Adrenal gland (tissue), 12 donors: ENCODE results near the gene LAMC3. TPM values are rescaled to one million over a fixed set of nuclear protein-coding genes. Genes with fewer than 3 reads are reported as not detected.

Source experiments
- DNase-seq, 7 donors: peaks; one replicate each; pipeline ENCODE4 v3.0.0-alpha.2; 2019 to 2020
- H3K27ac ChIP-seq, 5 donors: fragments of 200-600 bp; sonication (generic) in 4 of 5; 1 replicate in 3 of 5; 2 replicates in 2 of 5; pipeline versions ENCODE4 v1.5.1 to v1.8.0; 2016 to 2020; ENCODE audit warnings: mild to moderate bottlenecking in 1 of 5
- H3K27me3 ChIP-seq: fragments of 200-600 bp; 2 replicates; pipeline ENCODE4 v1.8.0; 2021
- H3K36me3 ChIP-seq, 2 donors: fragments of 200-600 bp; replicated peaks in 1 of 2; 1 replicate in 1 of 2; 2 replicates in 1 of 2; pipeline versions ENCODE4 v1.5.1 to v1.8.0; 2018 to 2022
- H3K4me1 ChIP-seq, 2 donors: fragments of 200-600 bp; replicated peaks in 1 of 2; 1 replicate in 1 of 2; 2 replicates in 1 of 2; pipeline versions ENCODE4 v1.5.1 to v1.8.0; 2018 to 2021
- H3K4me3 ChIP-seq, 4 donors: fragments of 200-600 bp; sonication (generic) in 3 of 4; one replicate each; pipeline ENCODE4 v1.5.1; 2016 to 2018
- H3K9me3 ChIP-seq, 3 donors: fragments of 200-600 bp; sonication (generic) in 1 of 3; replicated peaks in 1 of 3; 1 replicate in 2 of 3; 2 replicates in 1 of 3; pipeline versions ENCODE4 v1.5.1 to v1.8.0; 2016 to 2021
- CTCF ChIP-seq, 6 experiments: fragments of 450-650 bp in 4 of 6; fragments of 200-600 bp in 2 of 6; sonication (generic) in 1 of 6; IDR thresholded peaks; 1 replicate in 5 of 6; 2 replicates in 1 of 6; pipeline versions ENCODE4 v1.5.1 to v1.8.0; 2016 to 2021; ENCODE audit warnings: antibody characterized with exemption in 6 of 6, mild to moderate bottlenecking in 2 of 6, moderate library complexity in 1 of 6
- POLR2A ChIP-seq, 2 donors: fragments of 450-650 bp; IDR thresholded peaks; one replicate each; pipeline ENCODE4 v1.6.1; 2017; ENCODE audit warnings: antibody characterized with exemption in 2 of 2, mild to moderate bottlenecking in 2 of 2, moderate library complexity in 1 of 2
- WGBS, 4 donors: extraction: QIAGEN DNeasy Blood & Tissue Kit in 2 of 4; methylation state at CpG; one replicate each; pipeline versions ENCODE4 v1.1.5 to v1.1.7; 2013 to 2017; 5-methylcytosine and 5-hydroxymethylcytosine counted together
- intact Hi-C, 2 donors: fragments of 100-400 bp; cut with DNase I; formaldehyde crosslinking; loops; one replicate each; pipeline versions ENCODE4 v1.14.1 to v1.15.0; 2022 to 2023
- polyA plus RNA-seq, 3 donors: library from polyadenylated mRNA; stranded (reverse); fragments of 200-250 nt in 2 of 3; fragments of 350-450 nt in 1 of 3; fragmentation: Illumina TruSeq in 1 of 3; extraction: RNeasy Lipid Tissue Mini Kit (QIAGEN cat#74804) in 1 of 3; gene quantifications; one replicate each; pipeline ENCODE4 v1.2.3, GENCODE V29; 2013 to 2014
- total RNA-seq, 9 donors: library from RNA; depleted of rRNA in 4 of 9; stranded (reverse); fragments of >200 nt in 4 of 9; fragments of 120-200 nt in 1 of 9; fragmentation: NEBNext Ultra II Directional in 1 of 9; extraction: Animal tissue kit (Norgen Biotek cat#: 25700) in 1 of 9; gene quantifications; one replicate each; pipeline versions ENCODE4 v1.1.0 to v1.2.4, GENCODE V29; 2013 to 2023
- donor health status: healthy with polysubstance abuse.
- donor health status: Bipolar disorder and iron deficiency.
- donor health status: DM: yes; HTN: yes; CAD: no.
- donor health status: DM: no; HTN: no; CAD: no.
- donor health status: DM: no; HTN: no; CAD: no.
- donor health status: DM: yes; HTN: yes; CAD: no.

LAMC3 gene
- total and polyA plus RNA-seq, 12 donors: 3.3 to 125 (median 49.7) TPM

- no peaks in the 10 kb centered on the region for H3K9me3 ChIP-seq
- H3K36me3 ChIP-seq: no peaks in the 10 kb centered on the region
- no peak overlapping the region for H3K27ac ChIP-seq
- peaks cover 0 to 5% of the 10 kb centered on the region in 2 donors for H3K4me1 ChIP-seq
- intact Hi-C loops: no loop called here
- H3K27me3 ChIP-seq: no peaks in the 10 kb centered on the region
- no peak for TF ChIP-seq POLR2A (IDR thresholded peaks at IDR 0.05)
- TF ChIP-seq CTCF (IDR thresholded peaks at IDR 0.05): no peak
- WGBS, 4 donors: 78 to 88% (median 86%) methylated on average over 5 to 7 of the region's 7 CpGs
- no peak overlapping the region for H3K4me3 ChIP-seq
- DNase-seq: peak in 1 of 7 donors; percentile 42
These were observed 111.8 kb downstream of the LAMC3 start for GRCh38 chr9:131120620-131121228.

- TF ChIP-seq POLR2A (IDR thresholded peaks at IDR 0.05) (no peak), CTCF (IDR thresholded peaks at IDR 0.05) (no peak)
- Histone ChIP-seq H3K4me1 (peaks cover 3 to 10% of the 10 kb centered on the region in 2 donors), H3K4me3 (no peak overlapping the region), H3K27ac (no peak overlapping the region), H3K27me3 (no peaks in the 10 kb centered on the region), H3K9me3 (no peaks in the 10 kb centered on the region), H3K36me3 (no peaks in the 10 kb centered on the region)
- peak in 1 of 7 donors; percentile 30 for DNase-seq
- WGBS, 4 donors: 73 to 82% (median 75%) methylated on average over 2 of the region's 2 CpGs
- intact Hi-C loops: no loop called here
These were observed 112.4 kb downstream of the LAMC3 start for GRCh38 chr9:131121346-131121745.

- H3K4me3 ChIP-seq: no peak overlapping the region
- peaks cover 4 to 16% of the 10 kb centered on the region in 2 donors for H3K4me1 ChIP-seq
- TF ChIP-seq CTCF (IDR thresholded peaks at IDR 0.05) (no peak), POLR2A (IDR thresholded peaks at IDR 0.05) (no peak)
- no peaks in the 10 kb centered on the region for H3K36me3 ChIP-seq
- DNase-seq: peak in 1 of 7 donors; percentile 25
- WGBS, 4 donors: 84 to 100% (median 91%) methylated on average over 2 of the region's 2 CpGs
- intact Hi-C loops: no loop called here
- no peak overlapping the region for H3K27ac ChIP-seq
- no peaks in the 10 kb centered on the region for H3K9me3 ChIP-seq
- no peaks in the 10 kb centered on the region for H3K27me3 ChIP-seq
These were observed 113.2 kb downstream of the LAMC3 start for GRCh38 chr9:131122158-131122557.

GRCh38 chr9:131125038-131125287, 116.0 kb downstream of the LAMC3 start:
- TF ChIP-seq POLR2A (IDR thresholded peaks at IDR 0.05) (no peak), CTCF (IDR thresholded peaks at IDR 0.05) (no peak)
- H3K4me3 ChIP-seq: peak overlapping the region; percentile 48 to 80 (median 52)
- peaks cover 4 to 16% of the 10 kb centered on the region in 2 donors for H3K4me1 ChIP-seq
- H3K27me3 ChIP-seq: no peaks in the 10 kb centered on the region
- peak in 1 of 7 donors; percentile 58 for DNase-seq
- H3K36me3 ChIP-seq: peaks cover 0 to 26% of the 10 kb centered on the region in 2 donors
- WGBS, 4 donors: 1 to 3% (median 1%) methylated on average over 7 of the region's 7 CpGs
- intact Hi-C loops: no loop called here
- peak overlapping the region in 4 of 5 donors; percentile 69 to 92 (median 70) for H3K27ac ChIP-seq
- H3K9me3 ChIP-seq: no peaks in the 10 kb centered on the region
